Left lung (tissue), 10 donors: ENCODE results near the gene PRKCA. TPM values are rescaled to one million over a fixed set of nuclear protein-coding genes. Genes with fewer than 3 reads are reported as not detected.
"Not testable (repeated sequence)": the region's sequence is repeated elsewhere in the genome, so short reads cannot be mapped to it uniquely, and the experiment has no call there.

Experiments used
- ATAC-seq: fragments of 200-7000 bp; cut with Tn5 transposase; one replicate; pipeline ENCODE4 v1.9.1; 2020; ENCODE audit warnings: moderate library complexity
- DNase-seq, 4 donors: peaks; one replicate each; pipeline ENCODE4 v3.0.0-alpha.2; 2013 to 2020
- H3K27ac ChIP-seq, 2 donors: fragments of 200-600 bp; sonication (generic) in 1 of 2; one replicate each; pipeline versions ENCODE4 v1.5.0 to v1.8.0; 2020 to 2021
- H3K27me3 ChIP-seq, 2 donors: fragments of 200-600 bp; sonication (generic) in 1 of 2; one replicate each; pipeline versions ENCODE4 v1.5.0 to v1.8.0; 2020 to 2021
- H3K36me3 ChIP-seq, 2 donors: fragments of 200-600 bp; sonication (generic) in 1 of 2; one replicate each; pipeline versions ENCODE4 v1.5.0 to v1.8.0; 2020 to 2021
- H3K4me1 ChIP-seq, 2 donors: fragments of 200-600 bp; one replicate each; pipeline ENCODE4 v1.8.0; 2021
- H3K4me3 ChIP-seq, 2 donors: fragments of 200-600 bp; sonication (generic) in 1 of 2; one replicate each; pipeline versions ENCODE4 v1.5.0 to v1.8.0; 2020 to 2021; ENCODE audit warnings: mild to moderate bottlenecking in 1 of 2
- H3K9me3 ChIP-seq, 2 donors: fragments of 200-600 bp; sonication (generic) in 1 of 2; one replicate each; pipeline versions ENCODE4 v1.5.0 to v1.8.0; 2020 to 2021
- CTCF ChIP-seq, 2 donors: fragments of 200-600 bp; sonication (generic) in 1 of 2; IDR thresholded peaks; one replicate each; pipeline versions ENCODE4 v1.5.0 to v1.8.0; 2021; ENCODE audit warnings: antibody characterized with exemption in 2 of 2
- intact Hi-C, 2 donors: fragments of 100-400 bp; cut with DNase I; formaldehyde crosslinking; loops; one replicate each; pipeline versions ENCODE4 v1.11.2 to v1.14.2; 2022
- polyA plus RNA-seq, 6 donors: library from polyadenylated mRNA; unstranded; fragments of 120-200 nt; gene quantifications; one replicate each; pipeline ENCODE4 v1.2.1, GENCODE V29; 2013; ENCODE audit not compliant: insufficient read length in 6 of 6
- total RNA-seq, 2 donors: library from RNA; stranded (reverse); fragmentation: NEBNext Ultra II Directional; extraction: Animal tissue kit (Norgen Biotek cat#: 25700); gene quantifications; one replicate each; pipeline ENCODE4 v1.2.1, GENCODE V29; 2021
- donor health status: DM: no; HTN: yes; CAD: no.
- donor health status: DM: no; HTN: no; CAD: no.

The PRKCA gene
- total and polyA plus RNA-seq, 8 donors, result 16.4 to 30.4 (median 17.5) TPM

GRCh38 chr17:66357037-66357436 lies 54.6 kb downstream of the PRKCA start:
- TF ChIP-seq CTCF (IDR thresholded peaks at IDR 0.05), result no peak
- H3K9me3 ChIP-seq, result no peaks in the 10 kb centered on the region
- H3K4me1 ChIP-seq, result no peaks in the 10 kb centered on the region
- DNase-seq, result no peak
- H3K27me3 ChIP-seq, result no peaks in the 10 kb centered on the region
- no peaks in the 10 kb centered on the region for H3K36me3 ChIP-seq
- H3K27ac ChIP-seq, result no peak overlapping the region
- no peak overlapping the region for H3K4me3 ChIP-seq
- intact Hi-C loops, result no loop called here
- no peak for ATAC-seq

GRCh38 chr17:66359351-66359750 lies 56.9 kb downstream of the PRKCA start:
- DNase-seq, result no peak
- intact Hi-C loops, result no loop called here
- Histone ChIP-seq H3K36me3 (no peaks in the 10 kb centered on the region), H3K27ac (no peak overlapping the region), H3K27me3 (no peaks in the 10 kb centered on the region), H3K4me3 (no peak overlapping the region), H3K4me1 (no peaks in the 10 kb centered on the region), H3K9me3 (no peaks in the 10 kb centered on the region)
- TF ChIP-seq CTCF (IDR thresholded peaks at IDR 0.05), result no peak
- no peak for ATAC-seq

- H3K36me3 ChIP-seq, H3K9me3 ChIP-seq, H3K4me1 ChIP-seq, DNase-seq, ATAC-seq, H3K4me3 ChIP-seq, H3K27me3 ChIP-seq, intact Hi-C loops, H3K27ac ChIP-seq: not testable (repeated sequence)
Observed at GRCh38 chr17:66360961-66361565, 58.6 kb downstream of the PRKCA start.

GRCh38 chr17:66364508-66364907 lies 62.1 kb downstream of the PRKCA start:
- no peaks in the 10 kb centered on the region for H3K9me3 ChIP-seq
- no peak for ATAC-seq
- DNase-seq, result no peak
- no peak for TF ChIP-seq CTCF (IDR thresholded peaks at IDR 0.05)
- intact Hi-C loops, result no loop called here
- no peak overlapping the region for H3K27ac ChIP-seq
- H3K36me3 ChIP-seq, result no peaks in the 10 kb centered on the region
- peaks cover 0 to 5% of the 10 kb centered on the region in 2 donors for H3K4me1 ChIP-seq
- H3K27me3 ChIP-seq, result no peaks in the 10 kb centered on the region
- no peak overlapping the region for H3K4me3 ChIP-seq

- intact Hi-C loops, result no loop called here
- H3K36me3 ChIP-seq, result no peaks in the 10 kb centered on the region
- DNase-seq (no peak), ATAC-seq (no peak)
- TF ChIP-seq CTCF (IDR thresholded peaks at IDR 0.05), result no peak
- H3K4me3 ChIP-seq, result no peak overlapping the region
- no peaks in the 10 kb centered on the region for H3K27me3 ChIP-seq
- H3K27ac ChIP-seq, result no peak overlapping the region
- H3K9me3 ChIP-seq, result no peaks in the 10 kb centered on the region
- H3K4me1 ChIP-seq, result peaks cover 0 to 5% of the 10 kb centered on the region in 2 donors
Observed at GRCh38 chr17:66364990-66365490, 62.6 kb downstream of the PRKCA start.

- no peak for DNase-seq
- Histone ChIP-seq H3K27me3 (no peaks in the 10 kb centered on the region), H3K4me1 (peaks cover 0 to 5% of the 10 kb centered on the region in 2 donors), H3K4me3 (no peak overlapping the region), H3K9me3 (no peaks in the 10 kb centered on the region), H3K27ac (no peak overlapping the region), H3K36me3 (no peaks in the 10 kb centered on the region)
- intact Hi-C loops, result no loop called here
- no peak for TF ChIP-seq CTCF (IDR thresholded peaks at IDR 0.05)
- no peak for ATAC-seq
Observed at GRCh38 chr17:66365903-66366302, 63.5 kb downstream of the PRKCA start.
